Measurements from ENCODE around the gene LNX1. TPM values are rescaled to one million over a fixed set of nuclear protein-coding genes. Genes with fewer than 3 reads are reported as not detected.
A peak's percentile ranks its signal among the peaks of the same experiment; 100 is the strongest.

Gene LNX1
- total RNA-seq, 1 donor from 2014 or later, result 0.10 TPM

- peak overlapping the region; percentile 1 for H3K4me3 Mint-ChIP-seq (ENCODE audit: unreplicated experiment)
- H3K9me3 Mint-ChIP-seq (ENCODE audit: unreplicated experiment), result peaks cover 2% of the 10 kb centered on the region
- H3K27ac Mint-ChIP-seq (ENCODE audit: unreplicated experiment), result peak overlapping the region; percentile 74
- no peak for TF ChIP-seq CTCF (IDR thresholded peaks at IDR 0.05; ENCODE audit: partially characterized antibody, unreplicated experiment)
- DNase-seq, result no peak
- H3K27me3 Mint-ChIP-seq (ENCODE audit: unreplicated experiment), result no peaks in the 10 kb centered on the region
- peaks cover 29% of the 10 kb centered on the region for H3K4me1 Mint-ChIP-seq (ENCODE audit: low read depth, unreplicated experiment)
- no peaks in the 10 kb centered on the region for H3K36me3 Mint-ChIP-seq (ENCODE audit: unreplicated experiment)
These were observed 52.5 kb downstream of the LNX1 start for GRCh38 chr4:53538756-53539155.

GRCh38 chr4:53537606-53538005 lies 53.7 kb downstream of the LNX1 start:
- Mint-ChIP-seq H3K9me3 (ENCODE audit: unreplicated experiment) (peaks cover 5% of the 10 kb centered on the region), H3K4me3 (ENCODE audit: unreplicated experiment) (no peak overlapping the region), H3K27me3 (ENCODE audit: unreplicated experiment) (no peaks in the 10 kb centered on the region), H3K27ac (ENCODE audit: unreplicated experiment) (peak overlapping the region; percentile 73), H3K36me3 (ENCODE audit: unreplicated experiment) (no peaks in the 10 kb centered on the region), H3K4me1 (ENCODE audit: low read depth, unreplicated experiment) (peaks cover 29% of the 10 kb centered on the region)
- no peak for DNase-seq
- TF ChIP-seq CTCF (IDR thresholded peaks at IDR 0.05; ENCODE audit: partially characterized antibody, unreplicated experiment), result no peak

GRCh38 chr4:53536328-53536727 lies 55.0 kb downstream of the LNX1 start:
- Mint-ChIP-seq H3K9me3 (ENCODE audit: unreplicated experiment) (peaks cover 5% of the 10 kb centered on the region), H3K27ac (ENCODE audit: unreplicated experiment) (no peak overlapping the region), H3K4me3 (ENCODE audit: unreplicated experiment) (no peak overlapping the region), H3K36me3 (ENCODE audit: unreplicated experiment) (no peaks in the 10 kb centered on the region), H3K27me3 (ENCODE audit: unreplicated experiment) (no peaks in the 10 kb centered on the region), H3K4me1 (ENCODE audit: low read depth, unreplicated experiment) (peaks cover 21% of the 10 kb centered on the region)
- no peak for TF ChIP-seq CTCF (IDR thresholded peaks at IDR 0.05; ENCODE audit: partially characterized antibody, unreplicated experiment)
- no peak for DNase-seq

- no peak for TF ChIP-seq CTCF (IDR thresholded peaks at IDR 0.05; ENCODE audit: partially characterized antibody, unreplicated experiment)
- no peaks in the 10 kb centered on the region for H3K36me3 Mint-ChIP-seq (ENCODE audit: unreplicated experiment)
- H3K27ac Mint-ChIP-seq (ENCODE audit: unreplicated experiment), result no peak overlapping the region
- H3K9me3 Mint-ChIP-seq (ENCODE audit: unreplicated experiment), result peaks cover 5% of the 10 kb centered on the region
- no peaks in the 10 kb centered on the region for H3K27me3 Mint-ChIP-seq (ENCODE audit: unreplicated experiment)
- DNase-seq, result no peak
- H3K4me3 Mint-ChIP-seq (ENCODE audit: unreplicated experiment), result no peak overlapping the region
- peaks cover 21% of the 10 kb centered on the region for H3K4me1 Mint-ChIP-seq (ENCODE audit: low read depth, unreplicated experiment)
These were observed 55.7 kb downstream of the LNX1 start for GRCh38 chr4:53535567-53535966.

GRCh38 chr4:53534684-53535083 lies 56.6 kb downstream of the LNX1 start:
- H3K4me1 Mint-ChIP-seq (ENCODE audit: low read depth, unreplicated experiment), result peaks cover 21% of the 10 kb centered on the region
- H3K9me3 Mint-ChIP-seq (ENCODE audit: unreplicated experiment), result peaks cover 5% of the 10 kb centered on the region
- no peaks in the 10 kb centered on the region for H3K27me3 Mint-ChIP-seq (ENCODE audit: unreplicated experiment)
- no peak overlapping the region for H3K4me3 Mint-ChIP-seq (ENCODE audit: unreplicated experiment)
- TF ChIP-seq CTCF (IDR thresholded peaks at IDR 0.05; ENCODE audit: partially characterized antibody, unreplicated experiment), result no peak
- no peaks in the 10 kb centered on the region for H3K36me3 Mint-ChIP-seq (ENCODE audit: unreplicated experiment)
- no peak overlapping the region for H3K27ac Mint-ChIP-seq (ENCODE audit: unreplicated experiment)
- DNase-seq, result no peak
